ENCODE data around the gene PTPRD. TPM values are rescaled to one million over a fixed set of nuclear protein-coding genes. Genes with fewer than 3 reads are reported as not detected.

PTPRD gene
- total RNA-seq, 1 donor from 2014 or later = 139 TPM

GRCh38 chr9:8611153-8611552 lies 2001.6 kb downstream of the PTPRD start:
- H3K27ac Mint-ChIP-seq (ENCODE audit: unreplicated experiment) = no peak overlapping the region
- H3K27me3 Mint-ChIP-seq (ENCODE audit: low read depth) = no peaks in the 10 kb centered on the region
- DNase-seq (ENCODE audit: low read depth, low spot score) = no peak
- no peak overlapping the region for H3K4me3 Mint-ChIP-seq
- no peaks in the 10 kb centered on the region for H3K9me3 Mint-ChIP-seq
- no peak for TF ChIP-seq CTCF (conservative IDR thresholded peaks at IDR 0.05)
- H3K4me1 Mint-ChIP-seq = peaks cover 21% of the 10 kb centered on the region
- H3K36me3 Mint-ChIP-seq (ENCODE audit: low read depth) = peaks cover 3% of the 10 kb centered on the region

GRCh38 chr9:8610256-8610655 lies 2002.5 kb downstream of the PTPRD start:
- Mint-ChIP-seq H3K36me3 (ENCODE audit: low read depth) (peaks cover 3% of the 10 kb centered on the region), H3K27me3 (ENCODE audit: low read depth) (no peaks in the 10 kb centered on the region), H3K9me3 (no peaks in the 10 kb centered on the region), H3K27ac (ENCODE audit: unreplicated experiment) (no peak overlapping the region), H3K4me3 (no peak overlapping the region), H3K4me1 (peaks cover 23% of the 10 kb centered on the region)
- TF ChIP-seq CTCF (conservative IDR thresholded peaks at IDR 0.05) = no peak
- DNase-seq (ENCODE audit: low read depth, low spot score) = no peak

- Mint-ChIP-seq H3K36me3 (ENCODE audit: low read depth) (no peaks in the 10 kb centered on the region), H3K4me1 (peaks cover 11% of the 10 kb centered on the region), H3K27ac (ENCODE audit: unreplicated experiment) (no peak overlapping the region), H3K27me3 (ENCODE audit: low read depth) (no peaks in the 10 kb centered on the region), H3K9me3 (no peaks in the 10 kb centered on the region), H3K4me3 (no peak overlapping the region)
- no peak for DNase-seq (ENCODE audit: low read depth, low spot score)
- no peak for TF ChIP-seq CTCF (conservative IDR thresholded peaks at IDR 0.05)
These were observed 2007.7 kb downstream of the PTPRD start for GRCh38 chr9:8605096-8605495.

- peaks cover 11% of the 10 kb centered on the region for H3K4me1 Mint-ChIP-seq
- H3K27me3 Mint-ChIP-seq (ENCODE audit: low read depth) = no peaks in the 10 kb centered on the region
- TF ChIP-seq CTCF (conservative IDR thresholded peaks at IDR 0.05) = no peak
- H3K36me3 Mint-ChIP-seq (ENCODE audit: low read depth) = peaks cover under 1% of the 10 kb centered on the region
- no peak for DNase-seq (ENCODE audit: low read depth, low spot score)
- H3K9me3 Mint-ChIP-seq = peaks cover under 1% of the 10 kb centered on the region
- no peak overlapping the region for H3K4me3 Mint-ChIP-seq
- no peak overlapping the region for H3K27ac Mint-ChIP-seq (ENCODE audit: unreplicated experiment)
These were observed 2008.6 kb downstream of the PTPRD start for GRCh38 chr9:8604201-8604600.

GRCh38 chr9:8600914-8601680 lies 2011.7 kb downstream of the PTPRD start:
- Mint-ChIP-seq H3K36me3 (ENCODE audit: low read depth) (peaks cover 5% of the 10 kb centered on the region), H3K4me3 (no peak overlapping the region), H3K27ac (ENCODE audit: unreplicated experiment) (no peak overlapping the region), H3K27me3 (ENCODE audit: low read depth) (no peaks in the 10 kb centered on the region), H3K9me3 (peaks cover 8% of the 10 kb centered on the region), H3K4me1 (peaks cover 1% of the 10 kb centered on the region)
- no peak for DNase-seq (ENCODE audit: low read depth, low spot score)
- TF ChIP-seq CTCF (conservative IDR thresholded peaks at IDR 0.05) = no peak

Data from neural crest cell (in vitro differentiated cells).